Caco-2 (cell line): ENCODE measurements around the gene CALCOCO1. TPM values are rescaled to one million over a fixed set of nuclear protein-coding genes. Genes with fewer than 3 reads are reported as not detected.

ENCODE experiments used
- BruUV-seq: library from RNA; stranded (reverse); fragments of 400-500 nt; replicated peaks from 2 replicates; lab custom pipeline; 2021; lab: Mats Ljungman, UMichigan
- CTCF ChIA-PET: fragments of 300-600 bp; sonication (Branson Sonifier 250); formaldehyde crosslinking; loops from one replicate; lab custom pipeline; 2022; ENCODE audit warnings: antibody characterized with exemption; lab: Charles Lee
- POLR2A ChIA-PET: fragments of 300-600 bp; sonication (Branson Sonifier 250); formaldehyde crosslinking; loops from one replicate; lab custom pipeline; 2022; ENCODE audit warnings: antibody characterized with exemption; lab: Charles Lee
- DNase-seq, 2 experiments: peaks; one replicate each; pipeline versions ENCODE4 v3.0.0 to v3.0.0-alpha.2; 2020 to 2022
- H3K27me3 ChIP-seq: replicated peaks from 2 replicates; pipeline ENCODE4 v1.6.0; 2011; ENCODE audit warnings: low read length; ENCODE audit not compliant: control insufficient read depth, insufficient read depth
- H3K36me3 ChIP-seq: 2 replicates; pipeline ENCODE4 v1.5.1; 2011; ENCODE audit warnings: low read length; ENCODE audit not compliant: control insufficient read depth, insufficient read depth
- H3K4me1 ChIP-seq: fragments of 250-450 bp; sonication (Bioruptor Pico); 2 replicates; pipeline ENCODE4 v1.5.1; 2020; ENCODE audit warnings: mild to moderate bottlenecking
- H3K4me3 ChIP-seq: 2 replicates; pipeline ENCODE4 v1.5.1; 2011; ENCODE audit warnings: low read depth, mild to moderate bottlenecking, control low read depth, low read length
- H3K9me3 ChIP-seq: fragments of 250-450 bp; sonication (Bioruptor Pico); 2 replicates; pipeline ENCODE4 v1.5.1; 2020; ENCODE audit warnings: mild to moderate bottlenecking, moderate library complexity
- H3K27ac Mint-ChIP-seq: one replicate; pipeline ENCODE4 v1.8.0; 2022; ENCODE audit warnings: mixed read lengths; ENCODE audit not compliant: unreplicated experiment
- H3K27me3 Mint-ChIP-seq: one replicate; pipeline ENCODE4 v1.8.0; 2022; ENCODE audit warnings: mixed read lengths; ENCODE audit not compliant: insufficient read depth, unreplicated experiment
- H3K36me3 Mint-ChIP-seq: one replicate; pipeline ENCODE4 v1.8.0; 2022; ENCODE audit warnings: mild to moderate bottlenecking, mixed read lengths; ENCODE audit not compliant: insufficient read depth, unreplicated experiment
- H3K4me1 Mint-ChIP-seq: one replicate; pipeline ENCODE4 v1.8.0; 2022; ENCODE audit warnings: low read depth, mixed read lengths; ENCODE audit not compliant: unreplicated experiment
- H3K4me3 Mint-ChIP-seq: one replicate; pipeline ENCODE4 v1.8.0; 2022; ENCODE audit warnings: mild to moderate bottlenecking, moderate library complexity, mixed read lengths; ENCODE audit not compliant: unreplicated experiment
- H3K9me3 Mint-ChIP-seq: one replicate; pipeline ENCODE4 v1.8.0; 2022; ENCODE audit warnings: mixed read lengths; ENCODE audit not compliant: unreplicated experiment
- intact Hi-C: fragments of 100-400 bp; cut with micrococcal nuclease; formaldehyde crosslinking; loops from one replicate; pipeline ENCODE4 v1.10.0; 2022; ENCODE audit not compliant: unreplicated experiment
- total RNA-seq: library from RNA; stranded (reverse); gene quantifications from 2 replicates; pipeline ENCODE4 v1.2.3, GENCODE V29; 2022
- TF ChIP-seq, protein P1 (sequence below), 2 experiments: fragments of 200-600 bp in 1 of 2; IDR thresholded peaks; 1 replicate in 1 of 2; 2 replicates in 1 of 2; pipeline versions ENCODE4 v1.5.1 to v1.8.0; 2011 to 2022; ENCODE audit warnings: antibody characterized with exemption in 1 of 2, control low read depth in 1 of 2, inconsistent platforms in 1 of 2, low read depth in 1 of 2, low read length in 1 of 2, mild to moderate bottlenecking in 1 of 2, moderate library complexity in 1 of 2; ENCODE audit not compliant: insufficient read depth in 1 of 2, severe bottlenecking in 1 of 2, unreplicated experiment in 1 of 2

CALCOCO1 gene
- total RNA-seq, 1 experiment from 2014 or later: 19.3 TPM

DNA sequence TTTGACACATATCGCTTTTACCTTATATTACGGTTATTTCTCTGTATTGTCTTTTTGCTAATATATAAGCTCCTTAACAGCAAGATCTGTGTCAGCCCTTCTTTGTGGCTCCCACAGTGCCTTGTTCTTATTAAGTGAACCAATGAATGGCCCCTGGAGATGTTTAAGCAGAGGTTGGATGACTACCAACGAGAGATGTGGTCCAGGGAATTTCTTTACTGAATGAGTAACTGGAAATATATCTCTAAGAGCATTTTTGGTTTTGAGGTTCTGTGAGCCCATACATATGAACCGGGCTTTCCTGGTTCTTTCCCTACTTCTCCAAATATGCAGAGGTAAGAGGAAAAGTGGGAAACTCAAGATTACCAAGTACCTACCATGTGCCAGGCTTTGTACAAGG lies 23.5 kb downstream of the CALCOCO1 start:
- no peaks in the 10 kb centered on the region for H3K4me1 Mint-ChIP-seq
- H3K36me3 Mint-ChIP-seq: no peaks in the 10 kb centered on the region
- Histone ChIP-seq H3K4me3 (no peak overlapping the region), H3K27me3 (no peaks in the 10 kb centered on the region; the same call in none of the 2 replicates), H3K4me1 (no peaks in the 10 kb centered on the region), H3K36me3 (no peaks in the 10 kb centered on the region), H3K9me3 (no peaks in the 10 kb centered on the region)
- no peak overlapping the region for H3K27ac Mint-ChIP-seq
- no peak overlapping the region for H3K4me3 Mint-ChIP-seq
- TF ChIP-seq, protein P1, sequence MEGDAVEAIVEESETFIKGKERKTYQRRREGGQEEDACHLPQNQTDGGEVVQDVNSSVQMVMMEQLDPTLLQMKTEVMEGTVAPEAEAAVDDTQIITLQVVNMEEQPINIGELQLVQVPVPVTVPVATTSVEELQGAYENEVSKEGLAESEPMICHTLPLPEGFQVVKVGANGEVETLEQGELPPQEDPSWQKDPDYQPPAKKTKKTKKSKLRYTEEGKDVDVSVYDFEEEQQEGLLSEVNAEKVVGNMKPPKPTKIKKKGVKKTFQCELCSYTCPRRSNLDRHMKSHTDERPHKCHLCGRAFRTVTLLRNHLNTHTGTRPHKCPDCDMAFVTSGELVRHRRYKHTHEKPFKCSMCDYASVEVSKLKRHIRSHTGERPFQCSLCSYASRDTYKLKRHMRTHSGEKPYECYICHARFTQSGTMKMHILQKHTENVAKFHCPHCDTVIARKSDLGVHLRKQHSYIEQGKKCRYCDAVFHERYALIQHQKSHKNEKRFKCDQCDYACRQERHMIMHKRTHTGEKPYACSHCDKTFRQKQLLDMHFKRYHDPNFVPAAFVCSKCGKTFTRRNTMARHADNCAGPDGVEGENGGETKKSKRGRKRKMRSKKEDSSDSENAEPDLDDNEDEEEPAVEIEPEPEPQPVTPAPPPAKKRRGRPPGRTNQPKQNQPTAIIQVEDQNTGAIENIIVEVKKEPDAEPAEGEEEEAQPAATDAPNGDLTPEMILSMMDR (IDR thresholded peaks at IDR 0.05; ENCODE audit: insufficient read depth in 1 of 2, low read depth in 1 of 2, low read length in 1 of 2, severe bottlenecking in 1 of 2, unreplicated experiment in 1 of 2): no peak
- CTCF ChIA-PET: interaction anchor here (0.8 kb wide), 1 partner anchor 40 kb away, joined by 4 read pairs; no protein-coding TSS in a partner anchor
- H3K27me3 Mint-ChIP-seq: peaks cover 26% of the 10 kb centered on the region
- POLR2A ChIA-PET: no interaction called here
- no peaks in the 10 kb centered on the region for H3K9me3 Mint-ChIP-seq
- no TSS peak for BruUV-seq
- intact Hi-C loops: no loop called here
- no peak for DNase-seq

DNA sequence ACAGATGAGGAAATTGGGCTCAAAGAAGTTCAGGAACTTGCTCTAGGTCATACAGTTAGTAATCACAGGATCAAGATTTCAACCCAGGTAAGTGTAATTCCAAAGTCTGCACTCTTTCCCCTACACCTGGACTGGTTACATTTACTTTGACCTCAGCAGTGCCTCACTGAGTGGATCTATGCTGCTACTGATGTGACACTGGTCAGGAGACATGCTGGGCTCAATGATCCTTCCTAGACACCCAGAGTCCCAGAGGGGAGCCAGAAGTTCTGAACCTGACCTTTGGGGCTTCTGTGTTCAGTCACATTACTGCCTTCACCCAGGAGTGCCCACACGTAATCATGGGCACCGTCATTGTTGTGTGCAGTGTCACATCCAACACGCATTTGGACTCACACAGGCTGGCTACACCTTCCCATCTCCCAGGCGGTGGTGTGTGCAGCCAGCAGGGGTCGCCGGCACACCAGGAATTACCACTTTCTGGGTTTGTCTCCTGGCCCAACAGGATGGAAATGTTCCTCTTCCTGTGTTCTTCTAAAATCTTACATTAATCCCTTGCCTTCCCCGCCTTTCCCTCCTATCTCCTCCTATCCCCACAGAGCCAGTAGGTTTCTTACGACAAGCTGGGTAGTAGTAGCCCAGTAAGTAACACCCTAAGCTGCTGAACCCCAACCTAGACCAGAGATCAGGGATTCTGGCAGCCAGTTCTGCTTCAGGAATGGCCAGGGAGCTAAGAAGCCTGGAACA lies 25.6 kb downstream of the CALCOCO1 start:
- H3K27ac Mint-ChIP-seq: no peak overlapping the region
- H3K27me3 Mint-ChIP-seq: peaks cover 25% of the 10 kb centered on the region
- TF ChIP-seq, protein P1 (IDR thresholded peaks at IDR 0.05; ENCODE audit: insufficient read depth in 1 of 2, low read depth in 1 of 2, low read length in 1 of 2, severe bottlenecking in 1 of 2, unreplicated experiment in 1 of 2): peak; percentile 89 to 93
- peak; percentile 75 to 85 for DNase-seq
- no peaks in the 10 kb centered on the region for H3K36me3 ChIP-seq
- intact Hi-C loops: loop anchor here (1.0 kb wide), 1 partner anchor 45 kb away; no protein-coding TSS in a partner anchor
- no peaks in the 10 kb centered on the region; the same call in 1 of the 2 replicates for H3K27me3 ChIP-seq
- H3K4me1 ChIP-seq: no peaks in the 10 kb centered on the region; the same call in 1 of the 2 replicates
- H3K4me3 ChIP-seq: no peak overlapping the region
- POLR2A ChIA-PET: no interaction called here
- BruUV-seq: no TSS peak
- CTCF ChIA-PET: interaction anchor here (0.8 to 1.5 kb wide), 2 partner anchors 18 to 44 kb away, joined by 3 to 54 read pairs; no protein-coding TSS in a partner anchor
- no peaks in the 10 kb centered on the region for H3K9me3 Mint-ChIP-seq
- peaks cover 4% of the 10 kb centered on the region for H3K4me1 Mint-ChIP-seq
- H3K9me3 ChIP-seq: no peaks in the 10 kb centered on the region
- no peaks in the 10 kb centered on the region for H3K36me3 Mint-ChIP-seq
- H3K4me3 Mint-ChIP-seq: no peak overlapping the region

DNA sequence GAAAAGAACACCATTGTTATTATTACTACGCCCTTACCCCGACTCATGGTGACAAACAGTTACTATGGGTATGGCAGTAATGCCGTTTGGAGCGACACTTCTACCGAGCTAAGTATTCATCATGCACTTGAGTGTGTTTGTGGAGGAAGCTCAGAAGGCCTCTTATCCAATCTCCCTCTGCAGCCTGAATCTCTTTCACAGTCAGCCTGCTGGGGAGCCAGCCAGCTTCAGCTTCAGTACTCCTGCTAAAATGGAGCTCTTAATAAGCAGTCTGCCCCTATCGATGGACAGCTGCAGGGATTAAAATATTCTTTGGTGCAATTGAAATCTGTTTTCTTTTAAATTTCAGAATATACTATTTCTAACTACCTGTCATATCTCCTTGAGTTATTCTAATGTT lies 26.7 kb downstream of the CALCOCO1 start:
- Mint-ChIP-seq H3K36me3 (no peaks in the 10 kb centered on the region), H3K4me3 (no peak overlapping the region), H3K27me3 (peaks cover 21% of the 10 kb centered on the region), H3K9me3 (no peaks in the 10 kb centered on the region), H3K27ac (no peak overlapping the region), H3K4me1 (peaks cover 9% of the 10 kb centered on the region)
- POLR2A ChIA-PET: no interaction called here
- no peak for DNase-seq
- Histone ChIP-seq H3K36me3 (no peaks in the 10 kb centered on the region), H3K4me1 (no peaks in the 10 kb centered on the region; the same call in 1 of the 2 replicates), H3K27me3 (no peaks in the 10 kb centered on the region; the same call in 1 of the 2 replicates), H3K4me3 (no peak overlapping the region), H3K9me3 (no peaks in the 10 kb centered on the region)
- TF ChIP-seq, protein P1 (IDR thresholded peaks at IDR 0.05; ENCODE audit: insufficient read depth in 1 of 2, low read depth in 1 of 2, low read length in 1 of 2, severe bottlenecking in 1 of 2, unreplicated experiment in 1 of 2): no peak
- intact Hi-C loops: no loop called here
- CTCF ChIA-PET: interaction anchor here (0.7 to 1.6 kb wide), 3 partner anchors 43 to 57 kb away, joined by 3 to 7 read pairs (median 5); no protein-coding TSS in a partner anchor
- no TSS peak for BruUV-seq
